HEK293 (cell line): ENCODE results near the gene LNPEP.

Experiments used
- CTCF ChIP-seq: fragments of 450-650 bp; formaldehyde crosslinking; IDR thresholded peaks from 2 replicates; pipeline ENCODE4 v1.5.1; 2016; ENCODE audit warnings: missing biosample characterization, missing genetic modification characterization
- PBX3 ChIP-seq: sonication (generic); formaldehyde crosslinking; IDR thresholded peaks from 2 replicates; pipeline ENCODE4 v1.8.1; 2022; ENCODE audit warnings: mild to moderate bottlenecking, moderate library complexity, missing genetic modification reagents
- ZBTB7A ChIP-seq: fragments of 450-650 bp; formaldehyde crosslinking; IDR thresholded peaks from 2 replicates; pipeline ENCODE4 v1.5.1; 2016; ENCODE audit warnings: low read depth, missing biosample characterization, missing genetic modification characterization
- ZNF311 ChIP-seq: fragments of 450-650 bp; formaldehyde crosslinking; IDR thresholded peaks from 2 replicates; pipeline ENCODE4 v1.5.1; 2017; ENCODE audit warnings: missing biosample characterization, missing genetic modification characterization, borderline replicate concordance
- ZNF350 ChIP-seq: fragments of 450-650 bp; formaldehyde crosslinking; IDR thresholded peaks from 2 replicates; pipeline ENCODE4 v1.5.0; 2017; ENCODE audit warnings: missing biosample characterization, mild to moderate bottlenecking, missing genetic modification characterization
- ZNF398 ChIP-seq: fragments of 450-650 bp; formaldehyde crosslinking; IDR thresholded peaks from 2 replicates; pipeline ENCODE4 v1.5.1; 2017; ENCODE audit warnings: missing biosample characterization, missing genetic modification characterization
- ZNF449 ChIP-seq: fragments of 450-650 bp; formaldehyde crosslinking; IDR thresholded peaks from 2 replicates; pipeline ENCODE4 v1.5.1; 2017; ENCODE audit warnings: missing biosample characterization, mild to moderate bottlenecking, missing genetic modification characterization, moderate library complexity
- ZNF549 ChIP-seq: fragments of 450-650 bp; IDR thresholded peaks from 2 replicates; pipeline ENCODE4 v1.5.1; 2018; ENCODE audit warnings: missing biosample characterization, missing genetic modification characterization, mild to moderate bottlenecking, inconsistent platforms, moderate library complexity
- ZNF639 ChIP-seq: fragments of 450-650 bp; formaldehyde crosslinking; IDR thresholded peaks from 2 replicates; pipeline ENCODE4 v1.5.1; 2016; ENCODE audit warnings: missing biosample characterization, missing genetic modification characterization
- ZNF660 ChIP-seq: fragments of 450-650 bp; IDR thresholded peaks from 2 replicates; pipeline ENCODE4 v1.5.1; 2018; ENCODE audit warnings: missing biosample characterization, mild to moderate bottlenecking, missing genetic modification characterization
- ZNF837 ChIP-seq: fragments of 450-650 bp; formaldehyde crosslinking; IDR thresholded peaks from 2 replicates; pipeline ENCODE4 v1.5.1; 2016; ENCODE audit warnings: missing biosample characterization, missing genetic modification characterization

GRCh38 chr5:97026721-97027120 is 90.8 kb downstream of the LNPEP start:
- TF ChIP-seq PBX3 (CRISPR knock-in tag) (no peak), CTCF (tag by site-specific recombination) (no peak), ZNF398 (tag by site-specific recombination) (no peak), ZNF350 (tag by site-specific recombination) (no peak), ZNF660 (no peak), ZNF837 (tag by site-specific recombination) (no peak), ZNF311 (tag by site-specific recombination) (no peak), ZNF639 (tag by site-specific recombination) (no peak), ZNF549 (tag by site-specific recombination) (no peak), ZNF449 (tag by site-specific recombination) (no peak), ZBTB7A (tag by site-specific recombination) (no peak)
